Panc1 (cell line): ENCODE results near the gene SCLT1.

Experiments
- POLR2AphosphoS5 ChIP-seq: IDR thresholded peaks from 2 replicates; pipeline ENCODE4 v1.6.1; 2012; ENCODE audit warnings: mild to moderate bottlenecking, low read depth, low read length, moderate library complexity
- SIN3A ChIP-seq: IDR thresholded peaks from 2 replicates; pipeline ENCODE4 v1.6.1; 2012; ENCODE audit warnings: low read depth, mild to moderate bottlenecking, low read length, moderate library complexity, borderline replicate concordance; ENCODE audit not compliant: insufficient read depth
- TCF7L2 ChIP-seq: IDR thresholded peaks from 2 replicates; pipeline ENCODE4 v1.6.1; 2011; ENCODE audit warnings: mild to moderate bottlenecking, low read depth, low read length, inconsistent platforms
- TF ChIP-seq, protein P1 (sequence below): fragments of 450-650 bp; IDR thresholded peaks from 2 replicates; pipeline ENCODE4 v1.5.1; 2017; ENCODE audit warnings: mild to moderate bottlenecking
- TF ChIP-seq, protein P2 (sequence below), 2 experiments: IDR thresholded peaks; 2 replicates each; pipeline ENCODE4 v1.6.1; 2011 to 2012; ENCODE audit warnings: low read depth in 2 of 2, control low read depth in 1 of 2, low read length in 1 of 2, mild to moderate bottlenecking in 1 of 2, moderate library complexity in 1 of 2; ENCODE audit not compliant: insufficient read depth in 1 of 2

DNA sequence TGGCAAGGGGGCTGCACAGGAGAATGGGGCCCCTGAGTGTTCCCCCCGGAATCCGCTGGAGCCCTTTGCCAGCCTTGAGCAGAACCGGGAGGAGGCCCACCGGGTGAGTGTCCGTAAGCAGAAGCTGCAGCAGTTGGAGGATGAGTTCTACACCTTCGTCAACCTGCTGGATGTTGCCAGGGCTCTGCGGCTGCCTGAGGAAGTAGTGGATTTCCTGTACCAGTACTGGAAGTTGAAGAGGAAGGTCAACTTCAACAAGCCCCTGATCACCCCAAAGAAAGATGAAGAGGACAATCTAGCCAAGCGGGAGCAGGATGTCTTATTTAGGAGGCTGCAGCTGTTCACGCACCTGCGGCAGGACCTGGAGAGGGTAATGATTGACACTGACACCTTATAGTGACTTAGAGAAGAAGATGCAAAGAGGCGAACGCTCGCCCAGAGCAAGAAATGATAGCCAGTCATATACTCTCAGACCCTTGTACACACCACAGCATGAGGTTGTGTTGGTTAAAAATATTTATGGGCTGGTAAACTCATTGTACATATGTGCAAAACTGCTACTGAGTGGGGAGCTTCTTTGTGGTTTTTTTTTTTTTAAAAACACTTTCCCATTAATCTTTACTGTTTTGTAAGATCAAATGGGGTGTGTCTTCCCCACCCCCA lies 231.4 kb downstream of the SCLT1 start:
- TF ChIP-seq, protein P1, sequence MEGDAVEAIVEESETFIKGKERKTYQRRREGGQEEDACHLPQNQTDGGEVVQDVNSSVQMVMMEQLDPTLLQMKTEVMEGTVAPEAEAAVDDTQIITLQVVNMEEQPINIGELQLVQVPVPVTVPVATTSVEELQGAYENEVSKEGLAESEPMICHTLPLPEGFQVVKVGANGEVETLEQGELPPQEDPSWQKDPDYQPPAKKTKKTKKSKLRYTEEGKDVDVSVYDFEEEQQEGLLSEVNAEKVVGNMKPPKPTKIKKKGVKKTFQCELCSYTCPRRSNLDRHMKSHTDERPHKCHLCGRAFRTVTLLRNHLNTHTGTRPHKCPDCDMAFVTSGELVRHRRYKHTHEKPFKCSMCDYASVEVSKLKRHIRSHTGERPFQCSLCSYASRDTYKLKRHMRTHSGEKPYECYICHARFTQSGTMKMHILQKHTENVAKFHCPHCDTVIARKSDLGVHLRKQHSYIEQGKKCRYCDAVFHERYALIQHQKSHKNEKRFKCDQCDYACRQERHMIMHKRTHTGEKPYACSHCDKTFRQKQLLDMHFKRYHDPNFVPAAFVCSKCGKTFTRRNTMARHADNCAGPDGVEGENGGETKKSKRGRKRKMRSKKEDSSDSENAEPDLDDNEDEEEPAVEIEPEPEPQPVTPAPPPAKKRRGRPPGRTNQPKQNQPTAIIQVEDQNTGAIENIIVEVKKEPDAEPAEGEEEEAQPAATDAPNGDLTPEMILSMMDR: no peak
- TF ChIP-seq TCF7L2 (no peak), POLR2AphosphoS5 (no peak), SIN3A (no peak)
- TF ChIP-seq, protein P2, sequence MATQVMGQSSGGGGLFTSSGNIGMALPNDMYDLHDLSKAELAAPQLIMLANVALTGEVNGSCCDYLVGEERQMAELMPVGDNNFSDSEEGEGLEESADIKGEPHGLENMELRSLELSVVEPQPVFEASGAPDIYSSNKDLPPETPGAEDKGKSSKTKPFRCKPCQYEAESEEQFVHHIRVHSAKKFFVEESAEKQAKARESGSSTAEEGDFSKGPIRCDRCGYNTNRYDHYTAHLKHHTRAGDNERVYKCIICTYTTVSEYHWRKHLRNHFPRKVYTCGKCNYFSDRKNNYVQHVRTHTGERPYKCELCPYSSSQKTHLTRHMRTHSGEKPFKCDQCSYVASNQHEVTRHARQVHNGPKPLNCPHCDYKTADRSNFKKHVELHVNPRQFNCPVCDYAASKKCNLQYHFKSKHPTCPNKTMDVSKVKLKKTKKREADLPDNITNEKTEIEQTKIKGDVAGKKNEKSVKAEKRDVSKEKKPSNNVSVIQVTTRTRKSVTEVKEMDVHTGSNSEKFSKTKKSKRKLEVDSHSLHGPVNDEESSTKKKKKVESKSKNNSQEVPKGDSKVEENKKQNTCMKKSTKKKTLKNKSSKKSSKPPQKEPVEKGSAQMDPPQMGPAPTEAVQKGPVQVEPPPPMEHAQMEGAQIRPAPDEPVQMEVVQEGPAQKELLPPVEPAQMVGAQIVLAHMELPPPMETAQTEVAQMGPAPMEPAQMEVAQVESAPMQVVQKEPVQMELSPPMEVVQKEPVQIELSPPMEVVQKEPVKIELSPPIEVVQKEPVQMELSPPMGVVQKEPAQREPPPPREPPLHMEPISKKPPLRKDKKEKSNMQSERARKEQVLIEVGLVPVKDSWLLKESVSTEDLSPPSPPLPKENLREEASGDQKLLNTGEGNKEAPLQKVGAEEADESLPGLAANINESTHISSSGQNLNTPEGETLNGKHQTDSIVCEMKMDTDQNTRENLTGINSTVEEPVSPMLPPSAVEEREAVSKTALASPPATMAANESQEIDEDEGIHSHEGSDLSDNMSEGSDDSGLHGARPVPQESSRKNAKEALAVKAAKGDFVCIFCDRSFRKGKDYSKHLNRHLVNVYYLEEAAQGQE (IDR thresholded peaks at IDR 0.05; ENCODE audit: insufficient read depth in 1 of 2, low read depth in 2 of 2, low read length in 1 of 2): no peak
